GM19372 (cell line): Measurements from ENCODE around the gene NREP.

Source experiments
- ATAC-seq: cut with Tn5 transposase; IDR thresholded peaks from one replicate; pipeline ENCODE4 v1.9.1; 2021; ENCODE audit warnings: mild to moderate bottlenecking, low read depth, moderate library complexity; ENCODE audit not compliant: unreplicated experiment

NREP gene

DNA sequence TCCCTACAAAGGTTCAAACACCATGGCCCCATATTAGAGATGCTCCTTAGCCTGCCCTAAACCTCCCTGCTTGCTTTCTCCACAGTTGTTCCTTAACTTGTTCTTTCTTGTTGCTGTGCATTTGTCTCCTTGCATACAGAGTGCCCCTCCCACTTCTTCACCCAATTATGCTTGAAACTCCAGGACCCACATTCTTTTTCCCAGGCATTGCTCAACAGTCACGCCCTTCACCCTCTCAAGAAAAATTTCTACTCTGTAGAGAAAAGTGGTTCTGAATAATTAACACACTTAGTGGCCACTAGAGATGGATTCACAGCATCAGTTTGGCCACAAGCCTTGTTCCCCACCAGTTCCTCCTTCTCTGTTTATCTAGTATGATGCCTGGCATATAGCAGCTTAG, 57.7 kb downstream of the NREP start:
- no peak for ATAC-seq

DNA sequence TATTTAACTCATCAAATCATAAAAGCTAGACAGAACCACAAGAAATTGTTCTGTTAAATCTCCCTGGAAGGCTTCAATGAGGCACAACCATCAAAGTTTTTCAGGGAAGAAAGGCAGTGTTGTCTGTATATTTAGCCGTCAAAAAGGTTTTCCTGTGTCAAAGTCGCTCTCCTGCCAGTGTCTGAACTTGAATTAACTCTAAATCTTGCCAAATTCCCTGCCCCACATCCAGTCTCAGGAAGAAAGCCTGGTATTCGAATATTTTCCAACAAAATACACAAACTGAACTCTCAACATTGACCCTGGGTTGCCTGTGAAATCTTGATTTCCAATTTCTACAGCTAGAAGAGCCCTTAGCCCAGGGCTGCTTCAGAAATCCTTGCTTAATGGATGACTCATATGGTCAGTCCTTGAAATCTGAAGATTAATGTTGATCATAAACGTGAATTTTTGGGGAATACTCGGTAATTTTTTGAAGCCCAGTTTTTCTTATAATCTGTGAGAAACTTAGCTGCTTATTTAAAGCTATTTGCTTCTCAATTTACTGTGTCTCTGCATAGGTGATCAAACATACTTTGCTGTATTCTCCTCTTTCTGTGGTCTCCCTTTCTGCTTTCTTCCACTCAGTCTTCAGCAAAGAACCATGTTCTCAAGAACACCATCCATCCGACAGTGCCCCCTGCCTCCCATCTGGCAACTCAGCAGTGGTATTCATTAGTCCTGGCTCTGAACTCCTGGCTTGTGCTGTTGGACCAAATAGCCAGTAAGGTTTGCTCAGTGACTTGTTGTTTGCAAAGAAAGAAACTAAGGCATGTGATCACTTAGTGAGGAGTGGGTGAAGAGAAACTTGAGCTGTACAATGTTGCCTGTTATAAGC, 58.9 kb downstream of the NREP start:
- ATAC-seq = no peak

GRCh38 chr5:111697215-111697614, 59.8 kb downstream of the NREP start:
- ATAC-seq = no peak

- ATAC-seq = no peak
Measured at GRCh38 chr5:111695991-111696390, 61.0 kb downstream of the NREP start.

- ATAC-seq = no peak
Measured at GRCh38 chr5:111694133-111694532, 62.9 kb downstream of the NREP start.

- no peak for ATAC-seq
Measured at GRCh38 chr5:111691914-111692313, 65.1 kb downstream of the NREP start.

DNA sequence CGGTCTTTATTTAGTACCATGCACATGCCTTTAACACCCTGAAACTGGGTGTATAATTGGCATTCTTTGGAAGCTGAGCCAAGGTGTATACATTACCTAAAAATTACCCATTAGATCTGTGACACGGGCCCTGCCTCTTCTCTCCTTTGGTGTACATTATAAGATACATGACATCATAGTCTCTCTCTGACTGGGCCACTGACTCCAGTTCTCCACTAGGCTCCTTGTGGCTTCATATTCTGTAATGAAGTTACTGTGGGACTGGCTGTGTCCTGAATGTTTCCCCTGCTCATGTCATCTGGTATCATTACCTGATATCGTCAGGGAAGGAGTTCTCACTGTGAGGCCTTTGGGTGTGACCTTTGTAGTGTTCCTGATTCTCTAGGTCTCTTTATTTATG, 65.5 kb downstream of the NREP start:
- ATAC-seq = no peak

DNA sequence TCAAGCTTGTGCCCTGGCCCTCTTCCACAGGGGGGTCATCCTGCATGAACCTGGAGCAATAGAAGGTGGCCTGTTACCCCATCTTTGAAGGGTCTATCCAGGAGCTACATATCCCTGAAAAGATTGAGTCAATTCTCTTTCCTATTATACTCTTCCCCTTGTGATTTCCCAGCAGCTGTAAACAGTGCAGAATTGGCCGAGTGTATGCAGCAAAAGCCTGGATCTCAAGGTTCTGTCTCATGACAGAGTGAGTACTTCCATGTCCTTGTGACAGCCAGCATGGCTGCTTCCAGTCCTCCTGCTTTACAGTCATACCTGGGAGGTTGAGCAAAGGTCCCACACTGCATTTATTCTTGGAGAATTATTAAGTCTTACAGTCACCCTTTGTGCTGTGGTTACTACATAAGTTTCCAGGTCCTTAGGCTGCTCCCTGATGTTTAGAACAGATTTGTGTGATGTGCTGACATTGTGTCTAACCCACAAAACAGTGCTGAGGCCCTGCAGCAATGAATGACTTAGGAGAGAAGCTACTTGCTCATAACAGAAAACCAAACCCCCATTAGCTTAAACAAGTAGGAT, 67.5 kb downstream of the NREP start:
- no peak for ATAC-seq

- no peak for ATAC-seq
Measured at GRCh38 chr5:111685969-111686368, 71.0 kb downstream of the NREP start.

GRCh38 chr5:111682641-111683040, 74.4 kb downstream of the NREP start:
- ATAC-seq = no peak

- no peak for ATAC-seq
Measured at GRCh38 chr5:111682121-111682520, 74.9 kb downstream of the NREP start.

- no peak for ATAC-seq
Measured at GRCh38 chr5:111681414-111682120, 75.4 kb downstream of the NREP start.

DNA sequence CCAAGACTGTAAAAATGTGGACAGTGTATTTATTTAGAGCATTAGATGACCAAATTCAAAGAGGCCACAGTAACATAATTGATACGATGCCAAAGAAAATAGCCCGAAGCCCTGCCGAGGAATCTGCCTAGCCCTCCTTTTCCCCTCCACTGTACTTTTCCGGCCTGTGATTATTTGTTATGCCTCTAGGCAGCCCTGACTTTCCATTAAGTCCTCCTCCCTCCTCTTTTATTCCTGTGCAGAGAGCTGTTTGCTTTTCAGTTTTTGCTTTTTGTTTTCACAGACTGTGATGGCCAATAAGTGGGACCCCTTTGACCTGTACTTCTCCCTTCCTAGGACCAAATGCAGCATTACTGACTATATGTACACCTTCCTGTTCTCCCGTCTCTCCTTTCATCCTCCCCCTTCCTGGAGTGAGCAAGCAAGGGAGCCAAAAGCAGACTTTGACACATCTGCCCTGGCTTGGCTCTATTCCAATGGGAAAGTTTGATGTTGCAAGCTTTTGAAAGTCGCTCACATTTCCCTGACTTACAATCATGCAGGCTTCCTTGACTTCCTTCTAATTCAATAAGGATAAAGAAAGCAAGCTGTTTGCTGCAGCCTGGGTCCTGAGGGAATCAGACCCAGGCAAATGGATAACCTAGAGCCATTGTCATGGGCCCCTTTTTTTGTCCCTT, 76.1 kb downstream of the NREP start:
- no peak for ATAC-seq

- ATAC-seq = no peak
Measured at GRCh38 chr5:111679611-111680010, 77.4 kb downstream of the NREP start.
